ENCODE data around the gene DRD2.

Gene DRD2

DNA sequence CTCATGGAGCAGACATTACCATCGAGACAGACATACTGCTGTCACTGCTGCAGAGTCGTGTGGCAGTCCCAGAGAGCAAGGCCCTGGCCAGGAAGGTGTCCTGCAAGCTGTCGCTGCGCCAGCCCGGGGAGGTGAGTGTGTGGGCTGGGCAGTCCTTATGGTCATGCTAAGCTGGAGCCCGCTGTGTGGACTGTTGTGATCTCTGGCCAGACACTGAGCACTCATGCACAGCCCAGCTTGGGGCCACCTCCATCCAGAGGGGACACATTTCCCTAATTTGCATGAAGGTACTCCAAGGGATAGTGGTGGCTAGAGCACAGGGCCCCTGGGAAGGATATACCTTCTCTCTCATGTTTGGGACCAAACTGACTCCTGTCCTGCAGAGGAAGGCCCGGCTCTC is 78.0 kb downstream of the DRD2 start:
- no peak for DNase-seq

DNA sequence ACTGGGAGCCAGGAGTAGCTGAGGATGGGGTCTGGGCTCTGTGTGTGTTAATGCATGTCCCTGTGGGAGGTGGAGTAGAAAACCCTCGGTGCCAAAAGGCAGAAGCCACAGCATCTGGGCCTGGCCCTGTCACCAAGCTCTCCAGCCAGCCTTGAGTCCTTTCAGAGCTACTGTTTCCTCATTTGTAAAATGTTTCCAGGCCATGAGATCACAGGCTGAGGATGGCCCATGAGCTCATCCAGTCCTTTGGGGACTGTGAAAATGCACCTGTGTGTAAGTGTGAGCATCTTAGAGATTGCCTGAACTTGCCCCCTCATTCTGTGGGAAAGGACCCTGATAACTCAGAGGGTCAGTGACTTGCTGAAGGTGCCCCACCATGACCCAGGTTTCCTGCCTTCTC is 78.5 kb downstream of the DRD2 start:
- no peak for DNase-seq

DNA sequence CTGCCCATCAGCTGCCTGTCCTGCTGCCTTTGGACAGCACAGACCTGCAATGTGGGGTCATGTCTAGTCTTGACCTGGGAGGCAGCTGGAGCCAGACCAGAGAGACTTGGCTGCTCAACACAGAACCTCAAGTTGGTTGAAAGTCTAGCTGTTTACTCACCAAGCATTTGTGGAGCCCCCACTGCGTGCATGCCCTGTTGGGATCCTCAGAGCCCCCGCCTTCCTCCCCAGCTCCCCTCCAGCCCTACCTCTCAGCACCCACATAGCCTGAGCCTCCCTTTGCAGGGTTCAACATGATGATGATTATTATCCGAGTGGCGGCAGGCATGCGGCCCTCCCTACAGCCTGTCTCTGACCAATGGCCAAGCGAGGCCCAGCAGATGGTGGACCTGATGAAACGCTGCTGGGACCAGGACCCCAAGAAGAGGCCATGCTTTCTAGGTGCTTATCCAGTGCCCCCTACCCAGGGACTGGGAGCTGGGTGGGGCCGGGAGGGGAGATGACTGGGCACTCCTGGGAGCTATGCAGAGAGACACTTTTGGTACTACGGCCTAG is 79.3 kb downstream of the DRD2 start:
- DNase-seq = no peak

DNA sequence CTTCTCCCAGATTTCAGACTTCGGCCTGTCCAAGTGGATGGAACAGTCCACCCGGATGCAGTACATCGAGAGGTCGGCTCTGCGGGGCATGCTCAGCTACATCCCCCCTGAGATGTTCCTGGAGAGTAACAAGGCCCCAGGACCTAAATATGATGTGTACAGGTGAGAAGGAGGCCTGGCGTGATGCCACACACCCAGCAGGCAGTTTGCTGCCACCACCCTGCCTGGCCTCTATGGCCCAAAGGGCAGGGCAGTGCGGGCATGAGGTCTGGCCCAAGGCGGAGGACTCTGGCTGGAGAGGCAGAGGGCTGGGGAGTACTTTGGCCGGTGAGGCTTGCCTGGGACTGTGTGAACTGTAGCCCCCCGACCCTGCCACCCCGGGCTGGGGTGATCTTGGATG is 80.3 kb downstream of the DRD2 start:
- DNase-seq = no peak

DNA sequence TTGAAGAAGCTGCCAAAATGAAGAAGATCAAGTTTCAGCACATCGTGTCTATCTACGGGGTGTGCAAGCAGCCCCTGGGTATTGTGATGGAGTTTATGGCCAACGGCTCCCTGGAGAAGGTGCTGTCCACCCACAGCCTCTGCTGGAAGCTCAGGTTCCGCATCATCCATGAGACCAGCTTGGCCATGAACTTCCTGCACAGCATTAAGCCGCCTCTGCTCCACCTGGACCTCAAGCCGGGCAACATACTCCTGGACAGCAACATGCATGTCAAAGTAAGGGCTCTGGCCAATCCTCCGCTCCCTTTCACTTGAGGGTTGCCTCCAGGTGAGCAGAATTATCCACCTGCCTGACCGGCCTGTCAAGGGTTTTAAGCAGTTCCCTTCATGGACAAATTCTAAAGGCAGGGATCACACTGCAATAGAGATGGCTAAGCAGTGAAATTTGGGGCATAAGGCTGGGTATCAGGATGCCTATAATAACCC is 81.7 kb downstream of the DRD2 start:
- DNase-seq = peak; percentile 25

DNA sequence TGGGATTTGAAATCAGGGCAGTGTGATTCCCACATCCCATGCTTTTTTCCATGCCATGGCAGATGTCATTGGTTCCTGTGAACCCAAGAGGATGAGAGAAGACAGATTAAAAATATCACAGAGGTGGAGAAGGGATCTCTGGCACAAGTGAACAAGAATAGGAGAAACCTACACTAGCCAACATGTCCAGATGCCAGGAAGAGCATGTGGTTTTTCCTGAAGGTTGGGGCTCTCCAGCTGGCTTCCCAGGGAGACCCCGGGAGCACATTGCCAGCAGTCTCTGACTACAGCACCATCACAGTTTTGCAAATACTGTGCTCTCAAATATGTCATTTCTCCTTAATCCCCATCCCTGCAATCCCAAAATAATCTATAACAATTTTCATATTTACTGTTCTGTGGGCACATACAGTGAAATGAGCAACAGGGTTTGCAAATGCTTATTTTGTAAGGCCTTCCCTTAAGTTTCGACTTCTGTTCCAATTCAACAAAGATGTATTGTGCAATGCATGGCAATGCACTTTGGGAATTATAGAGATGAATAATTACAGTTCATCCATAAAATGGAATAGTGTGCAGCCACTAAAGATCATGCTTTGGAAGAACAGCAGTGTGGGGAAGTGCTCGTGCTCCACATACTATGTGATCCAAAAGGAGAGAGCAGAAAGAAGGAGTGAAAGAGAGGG is 82.8 kb downstream of the DRD2 start:
- no peak for DNase-seq

DNA sequence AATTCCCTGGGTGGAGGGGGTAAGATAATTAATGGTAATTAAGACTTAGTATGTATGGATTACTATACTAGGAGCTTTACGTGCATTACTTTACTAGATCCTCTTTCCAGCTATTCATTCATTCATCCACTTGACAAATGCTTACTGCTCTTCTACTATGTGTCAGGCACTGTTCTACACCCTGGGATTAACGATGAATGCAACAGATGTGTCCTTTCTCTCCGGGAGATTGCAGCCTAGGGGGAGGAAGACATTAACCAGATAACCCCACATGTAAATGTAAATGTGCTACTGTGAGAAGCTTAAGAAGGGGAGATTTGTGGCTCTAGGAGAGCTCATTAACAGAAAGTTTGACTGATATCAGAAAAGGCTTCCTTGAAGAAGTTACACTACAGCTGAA is 85.9 kb downstream of the DRD2 start:
- DNase-seq = no peak

DNA sequence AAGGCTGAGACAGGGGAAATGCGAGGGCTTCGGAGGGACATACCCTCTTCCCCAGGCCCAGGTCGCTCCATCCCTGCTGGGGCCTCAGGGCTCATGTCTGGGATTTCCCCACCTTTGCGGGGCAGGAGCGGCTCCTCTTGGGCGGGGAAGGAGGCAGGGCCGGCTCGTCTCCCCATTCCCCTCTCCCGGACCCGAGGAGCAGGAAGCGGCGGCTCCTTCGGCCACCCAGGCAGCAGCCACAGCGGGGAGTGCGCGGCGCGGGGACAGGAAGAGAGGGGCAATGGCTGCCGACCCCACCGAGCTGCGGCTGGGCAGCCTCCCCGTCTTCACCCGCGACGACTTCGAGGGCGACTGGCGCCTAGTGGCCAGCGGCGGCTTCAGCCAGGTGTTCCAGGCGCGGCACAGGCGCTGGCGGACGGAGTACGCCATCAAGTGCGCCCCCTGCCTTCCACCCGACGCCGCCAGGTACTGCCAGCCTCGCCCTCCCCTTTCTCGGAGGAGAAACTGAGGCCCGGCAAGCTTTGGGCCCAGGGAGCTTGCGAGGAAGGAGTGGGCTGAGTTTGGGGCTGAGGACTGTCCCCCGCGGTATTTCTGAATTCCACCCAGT is 87.5 kb downstream of the DRD2 start, which contains the start of gene ANKK1:
Gene ANKK1 (plus strand): TSS at position 175 of the 607 bp plus-strand sequence. CDS start 106 bp downstream, at position 281.
- no peak for DNase-seq

DNA sequence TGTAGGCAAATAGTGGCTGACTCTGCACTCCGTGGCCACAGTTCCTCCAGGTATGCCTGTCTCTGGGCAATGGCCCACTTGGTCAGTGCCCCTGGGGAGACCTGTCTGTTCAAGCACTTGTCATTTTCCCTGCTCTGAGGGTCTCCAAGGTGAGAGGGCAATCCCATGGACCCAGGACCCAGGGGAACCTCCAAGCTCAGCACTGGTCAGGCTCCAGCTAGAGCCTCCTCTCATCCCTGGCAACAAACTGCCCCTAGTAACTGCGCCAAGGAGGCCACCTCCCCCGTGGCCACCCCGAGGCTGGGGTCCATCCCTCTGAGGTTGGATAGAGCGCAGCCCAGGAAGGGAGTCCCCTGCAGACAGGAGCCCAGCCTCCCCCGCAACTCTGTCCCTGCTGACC is 88.3 kb downstream of the DRD2 start:
- no peak for DNase-seq

DNA sequence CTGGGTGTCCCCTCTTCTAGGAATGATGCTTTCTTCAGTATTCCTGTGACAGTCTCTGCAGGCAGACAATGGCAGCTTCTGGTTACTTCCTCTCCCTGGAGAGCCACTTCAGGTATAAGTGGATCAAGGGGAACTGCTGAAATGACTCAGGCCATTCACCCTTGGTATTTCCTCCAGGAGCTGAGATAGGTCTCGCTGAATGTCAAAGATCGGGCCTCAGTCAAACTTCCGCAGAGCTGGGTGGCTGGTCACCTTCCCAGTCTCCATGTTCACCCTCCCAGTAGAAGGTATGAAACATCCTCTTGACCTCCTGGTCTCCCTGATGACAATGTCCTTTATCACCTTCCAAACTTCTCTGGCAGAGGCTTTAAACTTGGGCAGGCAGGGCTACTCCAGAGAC is 89.4 kb downstream of the DRD2 start:
- no peak for DNase-seq

DNA sequence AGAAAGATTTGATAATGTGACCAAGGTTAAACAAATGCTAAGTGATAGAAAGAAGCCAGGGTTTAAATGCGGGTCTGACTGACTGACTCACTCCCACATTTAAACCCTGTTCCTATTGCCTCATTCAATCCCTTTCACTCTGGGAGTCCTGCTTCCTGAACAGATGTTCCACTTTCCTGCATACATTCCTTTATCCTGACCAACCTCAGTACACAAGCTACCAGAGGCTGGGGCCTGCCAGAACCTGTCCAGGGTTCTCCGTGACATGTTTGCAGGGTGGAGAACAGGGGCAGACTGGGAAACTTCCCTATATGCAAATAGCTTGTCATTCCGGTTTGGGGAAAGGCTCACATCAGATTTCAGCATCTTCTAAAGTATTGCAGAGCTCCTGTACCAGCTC is 90.6 kb downstream of the DRD2 start:
- peak; percentile 38 for DNase-seq

DNA sequence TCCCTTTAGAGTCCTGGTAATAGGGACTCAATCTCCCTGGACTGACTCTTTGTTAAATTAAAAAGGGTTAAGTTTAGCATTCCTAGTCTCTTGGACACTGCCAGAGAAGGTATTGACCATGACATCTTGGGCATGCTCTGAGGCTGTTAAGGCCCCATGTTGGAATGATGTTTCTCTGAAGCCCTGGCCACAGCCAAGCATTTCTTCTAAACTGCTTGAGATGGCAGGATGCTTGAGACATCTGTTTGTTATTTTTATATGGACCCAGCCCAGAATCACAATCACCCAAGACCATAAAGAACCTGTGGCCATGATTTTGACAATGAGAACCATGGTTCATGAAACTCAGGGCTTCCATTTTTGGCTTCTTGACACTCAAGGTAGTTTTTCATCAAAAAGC is 93.1 kb downstream of the DRD2 start:
- DNase-seq = no peak

DNA sequence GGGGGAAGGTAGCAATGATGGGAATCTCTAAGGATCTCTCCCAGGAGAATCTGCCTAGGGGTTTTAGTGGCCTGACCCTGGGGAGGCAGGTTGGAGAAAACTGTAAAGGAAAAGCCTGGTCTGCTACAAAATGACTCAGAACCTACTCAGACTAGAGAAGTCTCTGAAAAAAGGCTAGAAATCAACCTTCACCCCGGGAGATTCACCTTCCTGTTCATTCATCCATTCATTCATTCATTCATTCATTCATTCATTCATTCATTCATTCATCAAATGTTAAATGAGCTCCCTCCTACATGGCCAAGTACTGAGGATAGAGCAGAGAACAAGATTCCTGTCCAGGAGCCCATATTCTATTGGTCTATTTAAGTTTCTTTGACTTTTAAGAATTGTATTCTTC is 96.5 kb downstream of the DRD2 start:
- no peak for DNase-seq

DNA sequence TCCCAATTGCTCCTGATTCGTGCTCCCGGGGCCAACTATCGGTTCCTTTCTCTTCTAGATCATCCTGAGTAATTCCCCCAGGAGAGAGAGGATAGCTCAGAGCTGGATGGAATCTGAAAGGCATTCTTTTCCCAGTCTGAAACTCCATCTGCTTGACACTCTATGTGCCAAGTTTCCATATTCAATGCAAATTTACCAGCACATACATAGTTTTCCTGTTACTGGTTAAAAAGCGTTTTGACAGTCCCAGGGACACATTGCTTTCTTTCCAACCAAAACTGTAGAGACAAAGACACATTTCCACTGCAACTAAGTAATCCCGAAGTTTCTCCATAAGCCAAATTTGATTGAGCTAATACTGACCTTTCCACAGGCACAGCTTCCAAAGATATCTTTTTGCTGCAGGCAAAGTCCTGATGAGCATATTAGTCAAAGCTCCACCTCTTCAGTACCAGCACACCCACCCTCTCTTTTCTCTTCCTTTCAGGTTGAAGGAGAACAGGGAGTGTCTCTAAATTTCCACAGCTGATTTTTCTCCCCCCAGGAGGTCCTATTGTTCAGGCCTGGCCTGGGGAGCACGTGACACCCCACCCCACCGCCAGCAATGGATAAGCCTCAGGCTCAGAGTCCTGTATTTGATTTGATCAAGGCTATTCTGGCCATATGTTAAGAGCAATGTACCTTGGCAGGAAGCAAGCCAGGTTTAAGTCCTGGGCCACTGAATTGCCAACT is 97.4 kb downstream of the DRD2 start:
- peak; percentile 85 for DNase-seq

DNA sequence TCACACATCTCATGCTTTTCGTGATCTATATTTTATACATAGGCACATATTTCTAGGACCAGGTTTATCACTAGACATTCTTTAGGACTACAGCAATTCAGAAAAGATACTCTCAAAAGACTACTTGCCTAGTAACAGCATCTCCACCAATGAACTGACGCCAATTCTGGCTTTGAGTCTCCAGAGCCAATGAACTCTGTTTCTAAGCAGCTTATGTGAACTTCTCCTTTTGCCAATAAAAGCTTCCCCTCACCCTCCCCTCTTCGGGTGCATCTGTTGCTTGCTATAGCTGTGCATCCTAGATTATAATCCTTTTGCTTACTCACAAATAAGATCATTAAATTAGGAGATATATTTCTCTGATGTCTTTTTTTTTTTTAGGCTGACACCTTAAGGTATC is 99.0 kb downstream of the DRD2 start:
- no peak for DNase-seq

DNA sequence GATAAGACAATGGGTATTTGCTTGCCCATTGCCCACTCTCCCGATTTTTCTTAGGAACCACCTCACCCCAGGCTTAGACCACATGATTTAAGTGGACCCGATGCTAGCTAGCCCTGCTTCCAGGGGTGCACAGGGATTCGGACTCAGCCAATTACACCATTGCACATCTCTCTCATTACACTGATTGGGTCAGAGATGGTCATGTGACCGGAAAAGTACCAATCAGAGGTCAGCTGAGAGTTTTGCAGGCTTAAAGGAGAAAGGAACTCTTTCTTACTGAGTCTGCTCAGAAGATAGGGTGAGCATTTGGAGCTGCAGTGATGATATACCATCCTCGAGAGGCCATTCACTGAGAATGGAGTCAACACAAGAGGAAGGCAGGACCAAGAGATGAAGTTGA is 99.8 kb downstream of the DRD2 start:
- DNase-seq = no peak

DNA sequence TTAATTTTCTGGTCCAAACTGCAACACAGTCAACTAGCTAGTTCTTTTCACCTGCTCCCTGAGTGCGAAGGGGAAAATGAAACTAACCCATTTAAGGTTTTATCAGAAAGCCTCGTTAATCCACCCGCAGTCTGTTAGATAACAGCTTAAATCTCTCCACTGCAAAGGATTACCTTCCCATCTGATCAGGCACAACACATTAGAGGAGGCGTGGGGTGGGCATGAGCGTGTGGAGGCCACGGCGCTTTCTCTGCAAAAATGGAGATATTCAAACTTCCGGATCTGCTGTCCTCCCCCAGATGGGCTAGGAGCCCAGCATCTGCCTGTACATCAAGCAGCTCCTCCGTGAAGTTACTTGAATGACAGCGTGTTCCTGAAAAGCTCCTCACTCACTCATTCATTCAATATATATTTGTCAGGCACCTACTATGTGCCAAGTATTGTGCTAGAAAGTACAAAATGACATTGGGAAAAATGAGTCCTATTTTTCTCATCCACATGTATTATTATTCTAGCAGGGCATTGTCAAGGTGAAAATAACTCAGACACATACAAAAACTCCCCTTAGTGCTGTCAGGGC is 101.1 kb downstream of the DRD2 start:
- DNase-seq = no peak

DNA sequence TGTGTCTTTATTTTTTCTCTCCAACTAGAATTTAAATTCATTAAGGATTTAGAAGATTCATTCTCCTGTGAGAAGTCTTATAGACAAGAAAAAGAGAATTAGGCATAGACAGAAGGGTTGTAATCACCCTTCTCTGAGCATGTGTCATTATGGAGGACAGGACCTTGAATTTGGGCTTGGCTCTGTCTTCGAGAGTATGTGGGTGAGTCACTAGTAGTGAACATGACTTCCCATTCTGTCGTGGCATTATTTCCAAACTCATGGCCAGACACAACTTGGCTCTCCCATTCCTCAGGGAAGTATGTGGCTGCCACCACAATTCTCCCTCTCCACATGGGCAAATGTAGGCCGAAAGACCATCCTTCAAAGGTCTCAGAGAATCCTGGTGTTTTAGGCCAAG is 101.9 kb downstream of the DRD2 start:
- no peak for DNase-seq

DNA sequence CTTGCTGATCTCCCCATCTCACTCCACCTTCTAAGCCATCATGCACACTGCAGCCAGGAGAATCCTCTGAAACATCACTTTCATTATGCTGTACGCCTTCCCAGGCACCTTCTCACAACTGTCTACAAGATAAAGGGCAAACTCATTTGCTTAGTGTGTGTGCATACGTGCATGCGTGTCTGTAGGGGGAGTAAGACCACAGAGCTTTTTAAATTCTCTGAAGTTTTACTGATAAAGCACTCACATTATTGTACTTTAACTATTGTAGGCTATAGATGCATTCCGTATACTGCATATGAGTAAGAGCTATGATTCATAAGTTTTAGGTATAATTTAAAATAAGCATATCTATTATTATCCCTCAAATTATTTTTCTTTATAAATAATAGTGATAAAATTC is 102.9 kb downstream of the DRD2 start:
- DNase-seq = no peak

DNA sequence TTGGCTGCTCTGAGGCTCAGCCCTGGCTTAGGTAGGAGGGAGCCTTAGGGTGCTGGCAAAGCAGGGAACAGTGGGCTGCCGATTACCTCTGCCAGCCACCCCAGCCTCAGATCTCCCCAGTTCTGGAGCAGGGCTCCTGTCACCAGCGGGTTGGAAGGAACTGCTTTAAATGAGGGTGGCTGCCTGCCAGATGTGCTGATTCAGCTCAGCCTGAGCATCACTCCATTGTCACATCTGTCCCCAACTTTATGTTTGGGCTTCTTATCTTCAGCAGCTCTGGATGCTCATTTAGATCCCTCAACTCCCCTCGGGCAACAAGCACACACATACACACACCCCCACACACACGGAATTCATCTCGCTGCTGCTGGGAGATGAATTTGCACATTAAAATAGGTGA is 104.6 kb downstream of the DRD2 start:
- DNase-seq = no peak

DNA sequence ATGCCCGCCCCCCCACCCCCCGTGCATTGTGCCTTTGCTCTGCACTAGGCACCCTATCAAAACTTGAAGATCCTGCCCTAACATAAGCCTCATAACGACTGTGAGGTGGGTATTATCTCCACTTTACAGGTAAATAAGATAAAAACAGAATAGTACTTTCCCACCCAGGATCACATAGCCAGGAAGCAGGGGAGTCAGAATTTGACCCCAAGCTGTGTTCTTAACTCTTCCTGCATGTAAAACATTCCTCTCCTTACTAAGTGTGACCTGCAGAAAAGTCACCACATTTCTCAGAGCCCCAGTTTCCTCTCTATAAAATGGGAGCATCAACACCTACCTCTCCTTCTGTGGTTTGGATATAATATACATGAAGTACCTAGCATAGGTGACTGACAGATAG is 105.8 kb downstream of the DRD2 start:
- no peak for DNase-seq

DNA sequence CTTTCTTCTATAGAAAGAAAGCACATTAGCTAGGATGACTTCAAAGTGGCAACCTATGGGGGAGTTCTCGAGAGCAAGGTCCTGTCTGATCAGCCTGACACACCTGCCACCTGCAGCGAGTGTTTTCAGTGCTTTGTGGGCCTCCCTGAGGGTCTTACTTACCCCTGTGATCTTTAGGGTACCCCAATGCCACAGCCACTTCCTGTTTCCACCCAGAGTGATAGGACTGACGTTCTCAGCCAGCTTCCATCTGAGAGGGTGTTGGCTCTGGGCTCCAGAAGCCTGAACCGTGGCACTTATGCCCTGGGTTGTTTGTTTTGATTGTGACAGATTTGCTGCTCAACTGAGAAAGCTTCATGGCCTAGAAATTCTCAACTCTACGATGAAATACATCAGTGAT is 109.3 kb downstream of the DRD2 start:
- no peak for DNase-seq

DNA sequence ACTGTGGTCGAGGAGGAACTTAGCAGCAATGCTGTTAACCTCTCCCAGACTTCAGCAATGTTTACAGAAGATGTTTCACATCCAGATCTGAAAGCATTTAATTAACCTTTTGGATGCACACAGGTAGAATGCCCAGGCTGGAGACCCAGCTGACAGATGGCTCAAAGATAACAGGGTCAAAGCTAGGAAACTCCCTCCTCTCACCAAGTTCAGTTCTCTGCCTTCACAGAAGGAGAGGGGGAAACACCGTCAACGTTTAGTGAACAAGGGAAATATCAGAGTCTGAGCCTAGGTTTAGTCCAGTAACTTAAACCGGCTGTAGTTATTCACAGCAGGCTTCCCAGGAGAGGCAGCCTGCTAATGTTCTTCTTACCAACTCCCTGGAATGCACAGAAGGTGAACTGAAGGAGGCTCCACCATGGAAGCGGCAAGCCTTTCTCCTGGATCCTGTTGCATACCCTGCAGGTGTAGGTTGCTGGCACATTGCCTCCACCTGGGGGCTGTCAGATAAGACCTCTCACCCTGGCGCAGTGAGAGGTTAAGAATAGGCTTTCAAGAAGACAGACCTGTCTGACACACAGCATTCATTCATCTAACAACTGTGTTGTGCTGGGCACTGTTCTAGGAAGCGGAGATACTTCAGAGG is 111.1 kb downstream of the DRD2 start:
- no peak for DNase-seq

All from NCI-H146 (cell line).